Ovary (tissue), 3 donors: ENCODE data around the gene BAHCC1.

ENCODE experiments used
- EP300 ChIP-seq: sonication (generic); formaldehyde crosslinking; IDR thresholded peaks from one replicate; pipeline ENCODE4 v1.6.1; 2017; ENCODE audit warnings: antibody characterized with exemption
- POLR2A ChIP-seq: fragments of 450-650 bp; IDR thresholded peaks from one replicate; pipeline ENCODE4 v1.6.1; 2017; ENCODE audit warnings: antibody characterized with exemption, mild to moderate bottlenecking, moderate library complexity
- TF ChIP-seq, protein P1 (sequence below), 3 donors: fragments of 450-650 bp in 2 of 3; fragments of 200-600 bp in 1 of 3; IDR thresholded peaks; one replicate each; pipeline versions ENCODE4 v1.5.1 to v1.8.0; 2016 to 2022; ENCODE audit warnings: antibody characterized with exemption in 3 of 3, mild to moderate bottlenecking in 1 of 3
- donor health status: DM: no; HTN: no; CAD: no.

DNA sequence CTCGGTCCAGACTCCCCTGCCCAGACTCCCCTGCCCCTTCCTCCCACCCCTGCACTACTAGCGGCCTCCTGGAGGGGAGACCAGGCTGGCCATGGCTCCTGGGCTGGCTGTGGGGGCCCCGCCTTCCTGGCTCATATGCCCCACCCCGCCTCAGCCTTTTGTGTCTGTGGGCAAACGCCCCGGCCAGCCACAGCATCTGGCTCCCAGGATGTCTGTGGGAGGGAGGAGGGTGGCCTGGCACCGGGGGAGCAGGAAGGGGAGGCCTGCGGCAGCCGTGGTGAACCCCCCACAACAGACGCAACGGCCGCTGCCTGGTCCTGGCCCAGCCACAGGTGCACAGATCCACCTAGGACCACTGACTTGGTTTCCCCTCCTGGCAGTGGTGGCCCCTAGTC lies 32.9 kb downstream of the BAHCC1 start:
- TF ChIP-seq POLR2A = no peak
- TF ChIP-seq, protein P1, sequence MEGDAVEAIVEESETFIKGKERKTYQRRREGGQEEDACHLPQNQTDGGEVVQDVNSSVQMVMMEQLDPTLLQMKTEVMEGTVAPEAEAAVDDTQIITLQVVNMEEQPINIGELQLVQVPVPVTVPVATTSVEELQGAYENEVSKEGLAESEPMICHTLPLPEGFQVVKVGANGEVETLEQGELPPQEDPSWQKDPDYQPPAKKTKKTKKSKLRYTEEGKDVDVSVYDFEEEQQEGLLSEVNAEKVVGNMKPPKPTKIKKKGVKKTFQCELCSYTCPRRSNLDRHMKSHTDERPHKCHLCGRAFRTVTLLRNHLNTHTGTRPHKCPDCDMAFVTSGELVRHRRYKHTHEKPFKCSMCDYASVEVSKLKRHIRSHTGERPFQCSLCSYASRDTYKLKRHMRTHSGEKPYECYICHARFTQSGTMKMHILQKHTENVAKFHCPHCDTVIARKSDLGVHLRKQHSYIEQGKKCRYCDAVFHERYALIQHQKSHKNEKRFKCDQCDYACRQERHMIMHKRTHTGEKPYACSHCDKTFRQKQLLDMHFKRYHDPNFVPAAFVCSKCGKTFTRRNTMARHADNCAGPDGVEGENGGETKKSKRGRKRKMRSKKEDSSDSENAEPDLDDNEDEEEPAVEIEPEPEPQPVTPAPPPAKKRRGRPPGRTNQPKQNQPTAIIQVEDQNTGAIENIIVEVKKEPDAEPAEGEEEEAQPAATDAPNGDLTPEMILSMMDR (IDR thresholded peaks at IDR 0.05) = no peak
- TF ChIP-seq EP300 = no peak
